Measurements from ENCODE around the gene FGF1. TPM values are rescaled to one million over a fixed set of nuclear protein-coding genes. Genes with fewer than 3 reads are reported as not detected.

The FGF1 gene
- total RNA-seq, 1 donor from 2014 or later: 2.7 TPM

GRCh38 chr5:142602720-142603245 is 83.1 kb downstream of the FGF1 start:
- H3K9me3 Mint-ChIP-seq: no peaks in the 10 kb centered on the region
- no peak overlapping the region for H3K27ac Mint-ChIP-seq
- no peak overlapping the region for H3K4me3 Mint-ChIP-seq
- no peaks in the 10 kb centered on the region for H3K36me3 Mint-ChIP-seq
- peaks cover 13% of the 10 kb centered on the region for H3K4me1 Mint-ChIP-seq (ENCODE audit: unreplicated experiment)
- DNase-seq (ENCODE audit: extremely low spot score, unreplicated experiment): no peak
- no peak for TF ChIP-seq CTCF (conservative IDR thresholded peaks at IDR 0.05)
- no peaks in the 10 kb centered on the region for H3K27me3 Mint-ChIP-seq

GRCh38 chr5:142601432-142601831 is 84.5 kb downstream of the FGF1 start:
- DNase-seq (ENCODE audit: extremely low spot score, unreplicated experiment): no peak
- no peak for TF ChIP-seq CTCF (conservative IDR thresholded peaks at IDR 0.05)
- H3K27ac Mint-ChIP-seq: no peak overlapping the region

GRCh38 chr5:142600611-142601358 is 85.1 kb downstream of the FGF1 start:
- no peak for DNase-seq (ENCODE audit: extremely low spot score, unreplicated experiment)
- Mint-ChIP-seq H3K4me1 (ENCODE audit: unreplicated experiment) (peaks cover 16% of the 10 kb centered on the region), H3K9me3 (no peaks in the 10 kb centered on the region), H3K4me3 (peak overlapping the region; percentile 37), H3K27ac (no peak overlapping the region), H3K27me3 (no peaks in the 10 kb centered on the region), H3K36me3 (no peaks in the 10 kb centered on the region)
- TF ChIP-seq CTCF (conservative IDR thresholded peaks at IDR 0.05): no peak

More at GRCh38 chr5:142601432-142601831, 84.5 kb downstream of the FGF1 start:
- Mint-ChIP-seq H3K9me3 (no peaks in the 10 kb centered on the region), H3K4me3 (no peak overlapping the region), H3K36me3 (no peaks in the 10 kb centered on the region), H3K27me3 (no peaks in the 10 kb centered on the region), H3K4me1 (ENCODE audit: unreplicated experiment) (peaks cover 16% of the 10 kb centered on the region)

GRCh38 chr5:142600092-142600491 is 85.8 kb downstream of the FGF1 start:
- H3K27me3 Mint-ChIP-seq: no peaks in the 10 kb centered on the region
- H3K4me1 Mint-ChIP-seq (ENCODE audit: unreplicated experiment): peaks cover 16% of the 10 kb centered on the region
- H3K9me3 Mint-ChIP-seq: peaks cover 5% of the 10 kb centered on the region
- H3K4me3 Mint-ChIP-seq: no peak overlapping the region
- no peaks in the 10 kb centered on the region for H3K36me3 Mint-ChIP-seq
- no peak overlapping the region for H3K27ac Mint-ChIP-seq
- DNase-seq (ENCODE audit: extremely low spot score, unreplicated experiment): no peak
- no peak for TF ChIP-seq CTCF (conservative IDR thresholded peaks at IDR 0.05)

GRCh38 chr5:142598338-142598700 is 87.6 kb downstream of the FGF1 start:
- peaks cover 16% of the 10 kb centered on the region for H3K4me1 Mint-ChIP-seq (ENCODE audit: unreplicated experiment)
- no peak overlapping the region for H3K27ac Mint-ChIP-seq
- peaks cover 3% of the 10 kb centered on the region for H3K27me3 Mint-ChIP-seq

More at GRCh38 chr5:142598338-142598700, 87.6 kb downstream of the FGF1 start:
- Mint-ChIP-seq H3K36me3 (no peaks in the 10 kb centered on the region), H3K4me3 (no peak overlapping the region), H3K9me3 (peaks cover 5% of the 10 kb centered on the region)
- DNase-seq (ENCODE audit: extremely low spot score, unreplicated experiment): no peak
- no peak for TF ChIP-seq CTCF (conservative IDR thresholded peaks at IDR 0.05)

All from type B pancreatic cell (in vitro differentiated cells).